Raji (cell line): Measurements from ENCODE around the gene ZIC4.

Experiments used
- POLR2A ChIP-seq: IDR thresholded peaks from 2 replicates; pipeline ENCODE4 v1.6.1; 2011; ENCODE audit warnings: low read depth, low read length, control low read depth; ENCODE audit not compliant: insufficient read depth

Gene ZIC4

GRCh38 chr3:147401421-147401820 lies 4.9 kb downstream of the ZIC4 start:
- TF ChIP-seq POLR2A, result no peak

- TF ChIP-seq POLR2A, result no peak
Observed at GRCh38 chr3:147400999-147401398, 5.3 kb downstream of the ZIC4 start.

- no peak for TF ChIP-seq POLR2A
Observed at GRCh38 chr3:147400111-147400510, 6.2 kb downstream of the ZIC4 start.

DNA sequence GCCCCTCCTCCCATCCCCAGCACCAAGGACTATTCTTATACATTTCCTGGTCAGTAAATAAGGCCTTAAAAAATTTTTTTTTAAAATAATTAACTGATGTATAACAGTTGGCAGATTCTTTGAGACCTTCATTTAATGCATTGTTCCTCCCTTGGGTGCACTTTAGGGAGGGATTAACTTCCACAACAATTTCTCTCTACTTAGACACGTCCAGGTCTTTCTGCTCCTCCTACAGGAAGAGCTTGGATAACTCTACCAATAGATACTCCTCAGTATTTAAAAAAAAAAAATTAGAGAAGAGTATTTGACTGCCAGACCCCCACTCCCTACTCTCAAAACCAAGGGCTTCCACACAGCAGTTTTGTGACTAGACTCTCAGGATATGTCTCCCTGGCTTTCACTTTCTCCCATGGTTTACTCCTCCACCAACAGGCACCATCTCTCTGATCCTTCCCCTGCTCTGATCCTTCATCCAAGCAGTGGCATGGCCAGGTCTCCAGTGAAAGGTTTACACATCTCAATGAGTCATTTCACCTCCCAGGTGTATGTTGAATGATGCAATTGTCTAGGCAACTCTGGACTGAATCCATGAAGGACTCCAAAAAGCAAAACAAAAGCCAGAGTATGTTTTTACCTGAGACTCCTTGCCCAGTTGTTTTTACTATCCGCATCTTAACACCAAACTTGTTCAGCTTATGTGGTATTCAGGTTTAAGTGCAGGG lies 7.4 kb downstream of the ZIC4 start:
- no peak for TF ChIP-seq POLR2A

DNA sequence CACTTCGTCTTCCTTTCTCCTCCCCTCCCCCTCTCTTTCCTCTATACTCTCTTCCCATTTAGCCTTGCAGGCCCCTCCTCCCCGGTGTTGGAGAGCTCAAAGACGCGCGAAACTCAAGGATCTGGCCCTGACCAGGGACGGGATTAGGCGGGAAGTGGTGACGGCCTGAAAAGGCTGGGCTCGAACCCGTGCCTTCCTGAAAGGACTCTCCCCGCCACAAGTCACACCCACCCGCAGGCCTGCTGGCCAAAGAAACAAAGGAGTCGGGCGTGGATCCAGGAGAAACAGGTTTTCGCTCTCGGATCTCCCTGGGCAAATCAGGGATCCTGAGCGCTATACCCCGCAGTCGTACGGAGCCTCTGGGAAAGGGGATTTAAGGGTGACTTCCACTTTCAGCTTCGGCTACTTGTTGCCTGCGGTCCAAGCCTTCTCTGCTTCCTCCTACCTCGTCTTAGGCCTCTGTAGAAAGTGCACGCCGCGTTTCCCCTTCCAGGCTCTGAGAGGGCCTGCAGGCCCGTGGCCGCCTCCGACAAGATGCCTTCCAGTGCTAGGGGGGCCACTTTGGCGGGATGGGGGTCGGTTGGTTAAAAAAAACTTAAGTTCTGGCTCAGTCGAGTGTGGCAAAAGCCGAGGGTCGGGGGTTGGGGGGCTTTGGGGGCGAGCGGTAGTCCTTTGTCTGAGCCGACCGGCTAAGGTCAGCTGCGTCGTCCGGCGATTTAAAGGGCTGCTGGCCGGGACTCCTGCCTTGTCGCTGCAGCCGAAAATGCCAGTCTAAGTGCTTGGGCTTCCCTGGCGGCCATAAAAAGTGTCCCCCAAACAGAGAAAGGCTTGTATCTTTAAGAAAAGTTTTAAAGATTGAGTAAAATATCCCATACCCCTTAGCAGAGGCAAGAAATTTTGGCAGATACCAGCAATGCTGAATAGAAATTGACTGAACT lies 8.2 kb downstream of the ZIC4 start:
- no peak for TF ChIP-seq POLR2A

DNA sequence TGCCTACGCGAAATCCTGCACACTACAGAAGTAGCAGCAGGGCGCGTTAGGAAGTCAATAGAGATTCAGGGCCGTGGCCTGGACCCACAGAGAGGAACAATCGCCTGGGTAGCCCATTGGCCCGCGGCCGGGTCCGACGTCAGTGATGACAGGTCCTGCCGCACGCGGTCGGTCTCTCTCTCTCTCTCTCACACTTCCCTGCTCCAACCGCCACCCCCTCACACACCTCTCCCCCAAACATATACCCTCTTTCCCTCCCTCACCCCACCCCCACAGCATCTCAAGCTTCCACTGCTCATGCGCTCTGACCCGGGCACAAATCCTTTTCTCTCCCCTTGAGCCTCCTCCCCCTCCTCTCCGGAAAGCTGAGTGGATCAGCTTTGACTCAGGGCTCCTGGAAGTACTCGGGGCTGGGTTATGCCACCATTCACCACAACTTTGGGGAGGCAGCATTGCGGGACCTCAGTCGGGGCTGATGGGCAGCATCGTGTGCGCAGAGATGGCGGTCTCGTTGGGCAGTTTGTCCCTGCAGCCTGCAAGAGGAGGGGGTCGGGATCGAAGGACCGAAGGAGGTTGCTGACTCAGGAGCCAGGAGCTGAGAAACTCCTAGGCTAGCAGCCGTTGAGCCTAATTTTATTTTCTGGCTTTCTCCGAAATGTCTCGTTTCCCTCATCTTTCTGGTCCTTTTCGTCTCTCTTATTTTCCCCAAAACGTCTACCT lies 9.0 kb downstream of the ZIC4 start:
- TF ChIP-seq POLR2A, result no peak

GRCh38 chr3:147396712-147397046 lies 9.7 kb downstream of the ZIC4 start:
- TF ChIP-seq POLR2A, result no peak

- no peak for TF ChIP-seq POLR2A
Observed at GRCh38 chr3:147395899-147396711, 10.2 kb downstream of the ZIC4 start.

GRCh38 chr3:147394884-147395225 lies 11.5 kb downstream of the ZIC4 start:
- TF ChIP-seq POLR2A, result no peak

DNA sequence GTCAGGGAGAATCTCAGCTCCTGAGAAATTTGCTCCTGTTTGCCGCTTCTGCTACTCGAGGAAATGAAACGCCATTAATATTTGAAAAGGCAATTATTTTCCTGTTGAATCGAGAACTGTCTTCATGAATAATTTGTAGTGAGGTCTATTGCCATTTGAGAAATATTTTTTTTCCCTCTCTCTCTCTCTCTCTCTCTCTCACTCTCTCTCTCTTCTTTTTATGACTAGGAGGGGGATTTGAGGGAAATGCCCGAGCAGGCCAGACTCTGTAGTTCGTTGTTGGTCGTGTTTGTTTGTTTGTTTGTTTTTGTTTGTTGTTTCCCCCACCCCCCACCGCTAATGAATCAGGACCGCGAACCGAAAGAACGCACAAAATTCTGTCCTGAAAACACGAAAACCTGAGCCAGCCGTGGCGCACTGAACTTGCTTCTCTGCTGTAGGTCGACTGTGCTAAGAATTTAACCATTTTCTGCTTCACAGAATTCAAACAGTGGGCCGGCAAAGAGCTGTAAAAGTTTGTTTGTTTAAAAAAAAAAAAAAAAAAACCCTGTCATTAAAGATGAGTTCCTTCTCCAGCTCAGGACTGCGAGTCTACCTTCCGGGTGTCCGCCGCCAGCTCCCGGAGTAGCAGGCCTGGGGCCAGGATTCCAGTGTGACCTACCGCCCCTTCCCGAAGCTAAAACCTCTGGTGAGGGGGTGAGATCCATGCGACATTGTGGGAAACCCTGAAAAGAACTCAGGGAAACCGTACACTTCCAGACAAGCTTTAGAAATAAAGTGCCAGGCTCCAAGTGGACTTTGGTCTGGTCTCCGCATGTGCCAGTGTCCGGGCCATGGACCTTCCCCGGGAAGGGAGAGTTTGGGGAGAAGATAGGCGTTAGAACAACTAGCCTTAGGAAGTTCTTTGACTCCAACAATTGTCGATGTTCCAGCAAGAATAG lies 12.1 kb downstream of the ZIC4 start:
- no peak for TF ChIP-seq POLR2A

DNA sequence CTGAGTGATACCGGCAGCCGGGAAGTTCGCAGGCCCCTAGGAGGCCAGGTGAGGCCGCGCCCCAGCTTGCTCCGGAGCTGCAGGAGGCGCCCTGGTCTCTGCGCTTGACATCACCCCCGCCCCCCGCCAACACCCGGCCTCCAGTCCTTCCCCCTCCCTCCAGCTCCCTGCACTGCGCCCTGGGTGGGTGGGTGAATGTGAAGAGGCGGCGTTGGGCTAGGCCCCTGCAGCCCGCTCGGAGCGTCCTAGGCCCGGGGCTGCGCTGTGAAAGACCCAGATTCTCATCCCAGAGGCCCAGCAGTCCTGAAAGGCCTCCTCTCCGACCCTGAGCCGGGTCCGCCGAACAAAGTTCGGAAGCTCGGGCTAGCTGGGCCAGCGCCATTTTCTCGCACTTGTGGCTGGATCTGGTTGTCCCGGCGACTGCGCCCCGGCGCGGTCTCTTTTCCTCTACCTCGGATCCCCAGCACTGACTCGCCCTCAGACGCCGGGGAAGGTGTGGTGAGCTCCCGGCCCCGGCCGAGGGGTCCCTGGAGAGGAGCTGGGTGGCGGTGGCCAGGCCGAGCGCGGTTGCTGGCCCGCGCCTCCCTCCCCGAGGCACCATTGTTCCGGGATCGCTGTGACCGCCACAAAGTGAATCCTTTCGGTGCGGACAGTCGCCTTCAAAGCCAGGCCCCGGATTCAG lies 12.9 kb downstream of the ZIC4 start:
- TF ChIP-seq POLR2A, result no peak

DNA sequence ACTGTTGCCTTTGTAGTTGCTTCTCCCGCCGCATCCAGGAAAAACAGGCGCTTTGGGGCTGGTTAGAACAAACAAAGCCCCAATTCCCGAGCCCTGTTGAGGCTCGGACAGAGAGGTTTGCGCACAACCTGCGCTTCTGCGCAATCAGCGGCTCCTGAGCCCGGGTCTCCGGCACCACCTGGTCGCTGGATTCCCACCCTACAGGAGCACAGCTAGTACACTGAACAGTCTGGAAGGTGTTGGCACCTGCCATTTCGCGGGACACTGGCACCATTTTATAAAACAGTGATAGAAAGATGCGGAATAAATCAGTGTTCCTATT lies 13.8 kb downstream of the ZIC4 start:
- no peak for TF ChIP-seq POLR2A

GRCh38 chr3:147391781-147392624 lies 14.3 kb downstream of the ZIC4 start:
- TF ChIP-seq POLR2A, result no peak
